ENCODE data around the gene ZNF143. TPM values are rescaled to one million over a fixed set of nuclear protein-coding genes. Genes with fewer than 3 reads are reported as not detected.

Gene ZNF143
- total and polyA plus RNA-seq, 11 donors: 7.9 to 32.3 (median 22.0) TPM

- H3K27ac ChIP-seq: no peak overlapping the region
- no peaks in the 10 kb centered on the region for H3K27me3 ChIP-seq
- H3K4me3 ChIP-seq: no peak overlapping the region
- intact Hi-C loops (cut with DNase I): loop anchor here in 1 of 10 donors (5.0 kb wide), 1 partner anchor 34 kb away; no protein-coding TSS in a partner anchor
- peaks cover 0 to 18% (median 11%) of the 10 kb centered on the region in 12 donors for H3K4me1 ChIP-seq
- H3K9me3 ChIP-seq: peaks cover 0 to 26% (median 0%) of the 10 kb centered on the region in 12 donors
- H3K36me3 ChIP-seq: no peaks in the 10 kb centered on the region
- WGBS, 4 donors: 90 to 96% (median 95%) methylated on average over 2 of the region's 2 CpGs
- DNase-seq (no peak), ATAC-seq (no peak)
- no peak for TF ChIP-seq CTCF (IDR thresholded peaks at IDR 0.05)
- TF ChIP-seq POLR2A (IDR thresholded peaks at IDR 0.05): no peak
Measured at GRCh38 chr11:9561279-9561982, 100.6 kb downstream of the ZNF143 start.

DNA sequence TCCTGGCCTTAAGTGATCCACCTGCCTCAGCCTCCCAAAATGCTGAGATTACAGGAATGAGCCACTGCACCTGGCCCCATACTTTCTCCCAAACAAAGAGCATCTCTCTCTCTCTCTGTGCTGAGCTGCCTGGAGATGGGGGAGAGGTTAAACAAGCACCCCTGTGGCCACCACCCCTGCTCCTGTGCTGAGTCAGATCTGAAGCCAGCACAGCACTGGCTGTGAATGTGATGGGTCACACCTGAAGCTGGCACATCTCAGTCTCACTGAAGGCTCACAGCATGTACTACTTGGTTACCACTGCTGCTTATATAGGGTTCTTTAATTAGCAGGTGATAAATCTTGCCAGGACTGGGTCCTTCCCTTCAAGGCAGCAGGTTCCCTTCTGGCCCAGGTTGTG, 101.9 kb downstream of the ZNF143 start:
- Histone ChIP-seq H3K4me1 (peaks cover 6 to 28% (median 18%) of the 10 kb centered on the region in 12 donors), H3K27me3 (no peaks in the 10 kb centered on the region), H3K36me3 (no peaks in the 10 kb centered on the region), H3K9me3 (peaks cover 0 to 26% (median 0%) of the 10 kb centered on the region in 12 donors), H3K27ac (no peak overlapping the region), H3K4me3 (no peak overlapping the region)
- ATAC-seq (no peak), DNase-seq (no peak)
- intact Hi-C loops (cut with DNase I): loop anchor here in 1 of 10 donors (5.0 kb wide), 1 partner anchor 35 kb away; no protein-coding TSS in a partner anchor
- TF ChIP-seq POLR2A (IDR thresholded peaks at IDR 0.05) (no peak), CTCF (IDR thresholded peaks at IDR 0.05) (no peak)

GRCh38 chr11:9563196-9563730, 102.5 kb downstream of the ZNF143 start:
- 53 to 86% (median 63%) methylated on average over 1 of the region's 1 CpG for WGBS, 4 donors
- H3K27me3 ChIP-seq: no peaks in the 10 kb centered on the region
- intact Hi-C loops (cut with DNase I): loop anchor here in 1 of 10 donors (5.0 kb wide), 1 partner anchor 36 kb away; no protein-coding TSS in a partner anchor
- peaks cover 6 to 31% (median 20%) of the 10 kb centered on the region in 12 donors for H3K4me1 ChIP-seq
- H3K27ac ChIP-seq: peak overlapping the region in 5 of 12 donors; percentile 1 to 33 (median 17)
- DNase-seq: peak in 1 of 5 donors; percentile 37
- TF ChIP-seq CTCF (IDR thresholded peaks at IDR 0.05) (no peak), POLR2A (IDR thresholded peaks at IDR 0.05) (no peak)
- ATAC-seq: peak in 1 of 4 donors; percentile 24
- H3K36me3 ChIP-seq: no peaks in the 10 kb centered on the region
- H3K4me3 ChIP-seq: no peak overlapping the region
- peaks cover 0 to 26% (median 0%) of the 10 kb centered on the region in 12 donors for H3K9me3 ChIP-seq

DNA sequence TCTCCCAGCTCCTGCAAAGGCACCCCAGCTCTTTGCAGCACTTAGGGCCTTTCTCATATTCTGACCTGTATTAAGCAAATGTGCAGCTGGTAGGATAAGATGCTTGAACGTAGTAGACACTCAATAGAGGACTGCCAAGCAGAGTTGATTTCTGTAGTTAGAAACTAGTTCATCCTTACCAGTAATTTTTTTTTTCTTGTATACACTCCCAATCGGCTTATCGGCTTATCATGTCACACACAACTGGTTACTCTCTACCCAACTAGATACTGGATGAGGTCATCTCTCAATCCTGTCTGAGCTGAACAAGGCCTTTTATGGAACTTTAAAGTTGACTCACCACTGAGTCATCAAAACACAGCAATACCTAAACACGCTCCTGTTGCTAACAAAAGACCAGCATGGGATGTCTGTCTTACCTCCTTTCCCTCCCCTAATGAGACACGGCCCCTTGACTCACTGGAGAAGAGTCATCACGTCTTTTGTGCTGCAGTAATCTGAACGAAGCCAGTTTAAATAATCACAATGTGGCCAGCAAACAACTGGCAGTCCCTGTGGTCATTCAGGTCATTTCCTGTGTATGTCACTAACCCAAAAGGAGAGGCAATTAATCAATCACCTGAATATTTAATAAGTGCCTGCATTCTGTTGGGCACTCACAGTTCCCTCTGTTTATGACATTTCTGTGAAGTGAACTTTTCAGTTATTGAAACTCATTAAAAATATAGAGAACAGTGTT, 105.2 kb downstream of the ZNF143 start:
- 11 to 20% (median 15%) methylated on average over 7 of the region's 7 CpGs for WGBS, 4 donors

More for the DNA sequence above, 105.2 kb downstream of the ZNF143 start:
- peak in 1 of 2 donors; percentile 32 for TF ChIP-seq POLR2A (IDR thresholded peaks at IDR 0.05)
- TF ChIP-seq CTCF (IDR thresholded peaks at IDR 0.05): no peak
- Histone ChIP-seq H3K36me3 (no peaks in the 10 kb centered on the region), H3K27ac (peak overlapping the region; percentile 64 to 94 (median 86)), H3K27me3 (no peaks in the 10 kb centered on the region), H3K4me1 (peaks cover 9 to 46% (median 33%) of the 10 kb centered on the region in 12 donors), H3K4me3 (no peak overlapping the region), H3K9me3 (peaks cover 0 to 12% (median 0%) of the 10 kb centered on the region in 12 donors)
- peak; percentile 61 to 90 (median 85) for ATAC-seq
- DNase-seq: peak in 3 of 5 donors; percentile 38 to 75 (median 41)
- intact Hi-C loops (cut with DNase I): no loop called here
